ENCODE results near the gene CEP170.

Gene CEP170

GRCh38 chr1:243272401-243272800 lies 17.3 kb upstream of the CEP170 start (continued):
- TF ChIP-seq ZBTB11 (tag by site-specific recombination; conservative IDR thresholded peaks at IDR 0.05; ENCODE audit: low read depth) (no peak), ZNF266 (tag by site-specific recombination; IDR thresholded peaks at IDR 0.05; ENCODE audit: low read depth) (no peak), KLF1 (tag by site-specific recombination; IDR thresholded peaks at IDR 0.05) (no peak), ZEB2 (tag by site-specific recombination; IDR thresholded peaks at IDR 0.05) (no peak), ZSCAN23 (tag by site-specific recombination; IDR thresholded peaks at IDR 0.05) (no peak), ZNF513 (tag by site-specific recombination; IDR thresholded peaks at IDR 0.05) (no peak), ZNF274 (IDR thresholded peaks at IDR 0.05; ENCODE audit: low read length) (no peak), ZNF274 (tag by site-specific recombination; IDR thresholded peaks at IDR 0.05; ENCODE audit: borderline replicate concordance) (no peak), ZNF664 (tag by site-specific recombination; IDR thresholded peaks at IDR 0.05) (no peak)

DNA sequence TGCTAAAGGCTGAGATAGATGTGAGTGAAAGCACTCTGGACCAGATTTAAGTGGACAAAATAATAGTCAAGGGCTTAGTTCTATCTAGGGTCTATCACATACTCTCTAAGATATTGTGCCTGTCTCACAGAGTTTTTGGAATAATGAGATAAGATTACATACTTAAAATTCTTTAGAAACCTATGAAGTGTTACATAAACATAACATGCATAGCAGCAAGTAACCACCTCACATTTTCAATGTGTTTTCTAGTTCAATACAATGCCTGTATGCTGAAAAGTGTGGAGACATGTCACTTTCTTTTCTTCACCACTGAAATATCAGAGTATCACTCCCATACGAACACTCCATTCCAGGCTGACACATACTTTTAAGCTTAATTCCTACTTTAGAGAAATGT lies 16.9 kb upstream of the CEP170 start:
- Histone ChIP-seq H3K9me3 (ENCODE audit: control insufficient read depth, insufficient read depth, low read depth, low read length) (no peaks in the 10 kb centered on the region), H3K27ac (ENCODE audit: extremely low read depth, low read depth, low read length) (no peak overlapping the region), H3K4me1 (ENCODE audit: control insufficient read depth, insufficient read depth, low read length) (no peaks in the 10 kb centered on the region), H3K4me3 (ENCODE audit: low read depth, low read length) (no peak overlapping the region), H3K36me3 (ENCODE audit: control insufficient read depth in 2 of 2, insufficient read depth in 1 of 2, low read length in 2 of 2) (peaks cover 20 to 45% of the 10 kb centered on the region in 2 experiments)
- no peak for TF ChIP-seq ZNF10 (tag by site-specific recombination; IDR thresholded peaks at IDR 0.05)
- TF ChIP-seq ZBTB17 (tag by site-specific recombination; IDR thresholded peaks at IDR 0.05) = no peak
- no peak for TF ChIP-seq IKZF3 (tag by site-specific recombination; IDR thresholded peaks at IDR 0.05)
- no peak for TF ChIP-seq ZNF23 (tag by site-specific recombination; IDR thresholded peaks at IDR 0.05; ENCODE audit: borderline replicate concordance)
- no peak for TF ChIP-seq ZFP3 (tag by site-specific recombination; IDR thresholded peaks at IDR 0.05; ENCODE audit: low read depth)
- no peak for TF ChIP-seq ZBTB48 (tag by site-specific recombination; IDR thresholded peaks at IDR 0.05)
- no peak for TF ChIP-seq ZNF513 (tag by site-specific recombination; IDR thresholded peaks at IDR 0.05)
- no peak for TF ChIP-seq ZNF324 (tag by site-specific recombination; IDR thresholded peaks at IDR 0.05)
- no peak for TF ChIP-seq ZFP37 (tag by site-specific recombination; IDR thresholded peaks at IDR 0.05)
- TF ChIP-seq MYNN (tag by site-specific recombination; IDR thresholded peaks at IDR 0.05; ENCODE audit: borderline replicate concordance) = no peak
- no peak for TF ChIP-seq ZNF488 (tag by site-specific recombination; IDR thresholded peaks at IDR 0.05)
- no peak for TF ChIP-seq ZNF341 (tag by site-specific recombination; IDR thresholded peaks at IDR 0.05; ENCODE audit: low read depth)
- TF ChIP-seq, protein P1, sequence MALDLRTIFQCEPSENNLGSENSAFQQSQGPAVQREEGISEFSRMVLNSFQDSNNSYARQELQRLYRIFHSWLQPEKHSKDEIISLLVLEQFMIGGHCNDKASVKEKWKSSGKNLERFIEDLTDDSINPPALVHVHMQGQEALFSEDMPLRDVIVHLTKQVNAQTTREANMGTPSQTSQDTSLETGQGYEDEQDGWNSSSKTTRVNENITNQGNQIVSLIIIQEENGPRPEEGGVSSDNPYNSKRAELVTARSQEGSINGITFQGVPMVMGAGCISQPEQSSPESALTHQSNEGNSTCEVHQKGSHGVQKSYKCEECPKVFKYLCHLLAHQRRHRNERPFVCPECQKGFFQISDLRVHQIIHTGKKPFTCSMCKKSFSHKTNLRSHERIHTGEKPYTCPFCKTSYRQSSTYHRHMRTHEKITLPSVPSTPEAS (tag by site-specific recombination; IDR thresholded peaks at IDR 0.05) = no peak
- no peak for TF ChIP-seq ZNF112 (tag by site-specific recombination; IDR thresholded peaks at IDR 0.05)
- no peak for TF ChIP-seq ZNF37A (tag by site-specific recombination; IDR thresholded peaks at IDR 0.05)
- TF ChIP-seq ZNF549 (tag by site-specific recombination; IDR thresholded peaks at IDR 0.05) = no peak
- no peak for TF ChIP-seq ZNF660 (tag by site-specific recombination; IDR thresholded peaks at IDR 0.05)
- no peak for TF ChIP-seq KLF8 (tag by site-specific recombination; IDR thresholded peaks at IDR 0.05)
- TF ChIP-seq BCL11B (tag by site-specific recombination; IDR thresholded peaks at IDR 0.05; ENCODE audit: low read depth) = no peak
- TF ChIP-seq TCF7L2 (IDR thresholded peaks at IDR 0.05; ENCODE audit: borderline replicate concordance, low read depth, low read length) = no peak
- ChIA-PET CTCF (interaction anchor here (0.7 to 1.1 kb wide), 2 partner anchors 72 to 158 kb away, joined by 4 to 5 read pairs; no protein-coding TSS in a partner anchor), POLR2A (interaction anchor here (2.7 kb wide), 1 partner anchor 16 kb away, joined by 12 read pairs; the partner anchor contains the start of gene SDCCAG8)
